ENCODE measurements around the gene PCDHGC5. TPM values are rescaled to one million over a fixed set of nuclear protein-coding genes. Genes with fewer than 3 reads are reported as not detected.

PCDHGC5 gene
- total RNA-seq, 1 experiment from 2014 or later = 0.25 TPM

GRCh38 chr5:141518618-141519015 is 29.7 kb downstream of the PCDHGC5 start:
- intact Hi-C loops (cut with micrococcal nuclease; ENCODE audit: unreplicated experiment) = no loop called here
- Histone ChIP-seq H3K27me3 (replicated peaks; ENCODE audit: control insufficient read depth, insufficient read depth, low read length) (no peaks in the 10 kb centered on the region), H3K4me3 (ENCODE audit: low read depth, low read length) (no peak overlapping the region), H3K4me1 (no peaks in the 10 kb centered on the region), H3K36me3 (ENCODE audit: control insufficient read depth, insufficient read depth, low read length) (no peaks in the 10 kb centered on the region), H3K9me3 (no peaks in the 10 kb centered on the region)
- no peak overlapping the region for H3K4me3 Mint-ChIP-seq (ENCODE audit: unreplicated experiment)
- TF ChIP-seq, protein P1, sequence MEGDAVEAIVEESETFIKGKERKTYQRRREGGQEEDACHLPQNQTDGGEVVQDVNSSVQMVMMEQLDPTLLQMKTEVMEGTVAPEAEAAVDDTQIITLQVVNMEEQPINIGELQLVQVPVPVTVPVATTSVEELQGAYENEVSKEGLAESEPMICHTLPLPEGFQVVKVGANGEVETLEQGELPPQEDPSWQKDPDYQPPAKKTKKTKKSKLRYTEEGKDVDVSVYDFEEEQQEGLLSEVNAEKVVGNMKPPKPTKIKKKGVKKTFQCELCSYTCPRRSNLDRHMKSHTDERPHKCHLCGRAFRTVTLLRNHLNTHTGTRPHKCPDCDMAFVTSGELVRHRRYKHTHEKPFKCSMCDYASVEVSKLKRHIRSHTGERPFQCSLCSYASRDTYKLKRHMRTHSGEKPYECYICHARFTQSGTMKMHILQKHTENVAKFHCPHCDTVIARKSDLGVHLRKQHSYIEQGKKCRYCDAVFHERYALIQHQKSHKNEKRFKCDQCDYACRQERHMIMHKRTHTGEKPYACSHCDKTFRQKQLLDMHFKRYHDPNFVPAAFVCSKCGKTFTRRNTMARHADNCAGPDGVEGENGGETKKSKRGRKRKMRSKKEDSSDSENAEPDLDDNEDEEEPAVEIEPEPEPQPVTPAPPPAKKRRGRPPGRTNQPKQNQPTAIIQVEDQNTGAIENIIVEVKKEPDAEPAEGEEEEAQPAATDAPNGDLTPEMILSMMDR (IDR thresholded peaks at IDR 0.05; ENCODE audit: insufficient read depth in 1 of 2, low read depth in 1 of 2, low read length in 1 of 2, severe bottlenecking in 1 of 2, unreplicated experiment in 1 of 2) = no peak
- no peak for DNase-seq
- no peaks in the 10 kb centered on the region for H3K9me3 Mint-ChIP-seq (ENCODE audit: unreplicated experiment)
- ChIA-PET POLR2A (no interaction called here), CTCF (no interaction called here)
- no peak overlapping the region for H3K27ac Mint-ChIP-seq (ENCODE audit: unreplicated experiment)
- H3K4me1 Mint-ChIP-seq (ENCODE audit: low read depth, unreplicated experiment) = no peaks in the 10 kb centered on the region
- no TSS peak for BruUV-seq (replicated peaks)
- no peaks in the 10 kb centered on the region for H3K27me3 Mint-ChIP-seq (ENCODE audit: insufficient read depth, unreplicated experiment)
- H3K36me3 Mint-ChIP-seq (ENCODE audit: insufficient read depth, unreplicated experiment) = peaks cover 89% of the 10 kb centered on the region

- H3K27ac Mint-ChIP-seq (ENCODE audit: unreplicated experiment) = no peak overlapping the region
- TF ChIP-seq, protein P1 (IDR thresholded peaks at IDR 0.05; ENCODE audit: insufficient read depth in 1 of 2, low read depth in 1 of 2, low read length in 1 of 2, severe bottlenecking in 1 of 2, unreplicated experiment in 1 of 2) = no peak
- no peaks in the 10 kb centered on the region for H3K9me3 Mint-ChIP-seq (ENCODE audit: unreplicated experiment)
- H3K27me3 Mint-ChIP-seq (ENCODE audit: insufficient read depth, unreplicated experiment) = no peaks in the 10 kb centered on the region
- ChIA-PET CTCF (no interaction called here), POLR2A (no interaction called here)
- peaks cover under 1% of the 10 kb centered on the region for H3K4me1 Mint-ChIP-seq (ENCODE audit: low read depth, unreplicated experiment)
- H3K4me3 ChIP-seq (ENCODE audit: low read depth, low read length) = no peak overlapping the region
- H3K36me3 ChIP-seq (ENCODE audit: control insufficient read depth, insufficient read depth, low read length) = peaks cover 2% of the 10 kb centered on the region; the same call in 1 of the 2 replicates
- intact Hi-C loops (cut with micrococcal nuclease; ENCODE audit: unreplicated experiment) = no loop called here
- DNase-seq = no peak
- H3K9me3 ChIP-seq = no peaks in the 10 kb centered on the region
- no TSS peak for BruUV-seq (replicated peaks)
- no peaks in the 10 kb centered on the region for H3K27me3 ChIP-seq (replicated peaks; ENCODE audit: control insufficient read depth, insufficient read depth, low read length)
- H3K4me1 ChIP-seq = peaks cover 6% of the 10 kb centered on the region
- H3K36me3 Mint-ChIP-seq (ENCODE audit: insufficient read depth, unreplicated experiment) = peaks cover 76% of the 10 kb centered on the region
- H3K4me3 Mint-ChIP-seq (ENCODE audit: unreplicated experiment) = no peak overlapping the region
Observed at GRCh38 chr5:141519605-141520565, 31.0 kb downstream of the PCDHGC5 start.

DNA sequence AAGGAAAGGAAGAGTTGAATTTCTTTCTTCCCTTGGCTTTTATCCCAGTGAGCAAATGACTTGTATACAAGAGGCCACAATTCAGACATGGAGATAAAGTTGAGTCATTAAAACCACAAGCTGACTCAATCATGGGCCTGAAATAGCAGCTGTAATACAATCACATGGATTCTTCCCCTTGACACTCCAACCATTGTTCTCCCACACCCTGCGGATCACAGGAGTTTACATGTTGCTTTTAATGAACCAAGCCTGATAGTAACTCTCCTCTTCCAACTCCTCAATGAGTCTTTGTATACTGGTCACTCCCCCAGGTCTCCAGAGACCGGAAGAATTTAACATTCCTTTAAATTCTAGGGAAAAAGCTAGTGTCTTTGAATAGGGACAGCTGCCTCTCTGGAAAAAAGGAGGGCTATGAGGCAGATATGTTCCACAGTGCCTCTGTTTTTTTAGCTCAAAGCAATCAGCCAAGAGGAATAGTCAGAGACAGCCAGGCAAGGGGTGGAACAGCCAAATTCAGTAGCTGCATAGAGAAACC is 32.4 kb downstream of the PCDHGC5 start:
- CTCF ChIA-PET = interaction anchor here (0.9 kb wide), 1 partner anchor 201 kb away, joined by 3 read pairs; the partner anchor contains the start of gene TAF7
- Histone ChIP-seq H3K4me1 (peaks cover 20% of the 10 kb centered on the region), H3K4me3 (ENCODE audit: low read depth, low read length) (no peak overlapping the region), H3K27me3 (replicated peaks; ENCODE audit: control insufficient read depth, insufficient read depth, low read length) (no peaks in the 10 kb centered on the region), H3K9me3 (no peaks in the 10 kb centered on the region), H3K36me3 (ENCODE audit: control insufficient read depth, insufficient read depth, low read length) (peaks cover 2% of the 10 kb centered on the region; the same call in 1 of the 2 replicates)
- H3K36me3 Mint-ChIP-seq (ENCODE audit: insufficient read depth, unreplicated experiment) = peaks cover 62% of the 10 kb centered on the region
- peaks cover 15% of the 10 kb centered on the region for H3K4me1 Mint-ChIP-seq (ENCODE audit: low read depth, unreplicated experiment)
- intact Hi-C loops (cut with micrococcal nuclease; ENCODE audit: unreplicated experiment) = no loop called here
- no peaks in the 10 kb centered on the region for H3K27me3 Mint-ChIP-seq (ENCODE audit: insufficient read depth, unreplicated experiment)
- TF ChIP-seq, protein P1 (IDR thresholded peaks at IDR 0.05; ENCODE audit: insufficient read depth in 1 of 2, low read depth in 1 of 2, low read length in 1 of 2, severe bottlenecking in 1 of 2, unreplicated experiment in 1 of 2) = no peak
- no peak for DNase-seq
- no TSS peak for BruUV-seq (replicated peaks)
- POLR2A ChIA-PET = no interaction called here
- H3K27ac Mint-ChIP-seq (ENCODE audit: unreplicated experiment) = no peak overlapping the region
- no peak overlapping the region for H3K4me3 Mint-ChIP-seq (ENCODE audit: unreplicated experiment)
- no peaks in the 10 kb centered on the region for H3K9me3 Mint-ChIP-seq (ENCODE audit: unreplicated experiment)

All from Caco-2 (cell line).